HG03097 (cell line): ENCODE results near the gene SLC44A4.
"Not testable (repeated sequence)": the region's sequence is repeated elsewhere in the genome, so short reads cannot be mapped to it uniquely, and the experiment has no call there.

ENCODE experiments used
- ATAC-seq: cut with Tn5 transposase; IDR thresholded peaks from one replicate; pipeline ENCODE4 v1.9.1; 2021; ENCODE audit not compliant: unreplicated experiment, low FRiP score

Gene SLC44A4

DNA sequence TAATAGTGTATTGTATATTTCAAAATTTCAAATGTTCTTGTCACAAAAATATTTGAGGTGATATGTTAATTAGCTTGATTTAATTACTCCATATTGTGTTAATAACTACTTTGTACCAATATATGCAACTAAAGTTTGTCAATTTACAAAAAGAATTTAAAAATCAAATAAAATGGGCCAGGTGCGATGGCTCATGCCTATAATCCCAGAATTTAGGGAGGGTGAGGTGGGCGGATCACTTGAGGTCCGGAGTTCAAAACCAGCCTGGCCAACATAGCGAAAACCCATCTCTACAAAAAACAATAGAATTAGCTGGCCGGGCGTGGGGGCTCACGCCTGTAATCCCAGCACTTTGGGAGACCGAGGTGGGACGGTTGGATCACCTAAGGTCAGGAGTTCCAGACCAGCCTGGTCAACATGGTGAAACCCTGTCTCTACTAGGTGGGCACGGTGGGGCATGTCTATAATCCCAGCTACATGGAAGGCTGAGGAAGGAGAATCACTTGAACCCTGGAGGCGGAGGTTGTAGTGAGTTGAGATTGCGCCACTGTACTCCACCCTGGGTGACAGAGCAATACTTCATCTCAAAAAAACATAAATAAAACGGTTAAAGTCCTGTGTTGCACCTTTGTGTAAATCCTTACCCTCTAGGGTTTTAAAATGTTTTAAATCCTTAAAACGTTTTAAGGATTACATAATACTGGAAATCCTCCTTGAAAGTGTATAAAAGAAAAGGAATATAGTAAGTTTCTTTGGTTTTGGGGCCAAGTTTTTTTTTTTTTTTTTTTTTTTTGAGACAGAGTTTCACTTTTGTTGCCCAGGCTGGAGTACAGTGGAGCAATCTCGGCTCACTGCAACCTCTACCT lies 47.2 kb downstream of the SLC44A4 start:
- no peak for ATAC-seq

GRCh38 chr6:31830886-31831335 lies 47.9 kb downstream of the SLC44A4 start:
- ATAC-seq: no peak

DNA sequence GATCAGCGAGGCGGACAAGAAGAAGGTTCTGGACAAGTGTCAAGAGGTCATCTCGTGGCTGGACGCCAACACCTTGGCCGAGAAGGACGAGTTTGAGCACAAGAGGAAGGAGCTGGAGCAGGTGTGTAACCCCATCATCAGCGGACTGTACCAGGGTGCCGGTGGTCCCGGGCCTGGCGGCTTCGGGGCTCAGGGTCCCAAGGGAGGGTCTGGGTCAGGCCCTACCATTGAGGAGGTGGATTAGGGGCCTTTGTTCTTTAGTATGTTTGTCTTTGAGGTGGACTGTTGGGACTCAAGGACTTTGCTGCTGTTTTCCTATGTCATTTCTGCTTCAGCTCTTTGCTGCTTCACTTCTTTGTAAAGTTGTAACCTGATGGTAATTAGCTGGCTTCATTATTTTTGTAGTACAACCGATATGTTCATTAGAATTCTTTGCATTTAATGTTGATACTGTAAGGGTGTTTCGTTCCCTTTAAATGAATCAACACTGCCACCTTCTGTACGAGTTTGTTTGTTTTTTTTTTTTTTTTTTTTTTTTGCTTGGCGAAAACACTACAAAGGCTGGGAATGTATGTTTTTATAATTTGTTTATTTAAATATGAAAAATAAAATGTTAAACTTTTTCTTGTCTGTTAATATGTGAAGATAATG lies 49.0 kb downstream of the SLC44A4 start:
- no peak for ATAC-seq

DNA sequence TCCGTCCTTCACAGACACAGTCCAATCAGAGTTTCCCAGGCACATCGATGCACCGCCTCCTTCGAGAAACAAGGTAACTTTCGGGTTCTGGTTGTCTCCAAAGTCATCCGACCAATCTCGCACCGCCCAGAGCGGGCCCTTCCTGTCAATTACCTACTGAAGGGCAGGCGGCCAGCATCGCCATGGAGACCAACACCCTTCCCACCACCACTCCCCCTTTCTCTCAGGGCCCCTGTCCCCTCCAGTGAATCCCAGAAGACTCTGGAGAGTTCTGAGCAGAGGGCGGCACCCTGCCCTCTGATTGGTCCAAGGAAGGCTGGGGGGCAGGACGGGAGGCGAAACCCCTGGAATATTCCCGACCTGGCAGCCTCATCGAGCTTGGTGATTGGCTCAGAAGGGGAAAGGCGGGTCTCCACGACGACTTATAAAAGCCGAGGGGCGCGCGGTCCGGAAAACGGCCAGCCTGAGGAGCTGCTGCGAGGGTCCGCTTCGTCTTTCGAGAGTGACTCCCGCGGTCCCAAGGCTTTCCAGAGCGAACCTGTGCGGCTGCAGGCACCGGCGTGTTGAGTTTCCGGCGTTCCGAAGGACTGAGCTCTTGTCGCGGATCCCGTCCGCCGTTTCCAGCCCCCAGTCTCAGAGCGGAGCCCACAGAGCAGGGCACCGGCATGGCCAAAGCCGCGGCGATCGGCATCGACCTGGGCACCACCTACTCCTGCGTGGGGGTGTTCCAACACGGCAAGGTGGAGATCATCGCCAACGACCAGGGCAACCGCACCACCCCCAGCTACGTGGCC lies 51.3 kb downstream of the SLC44A4 start, which contains the start of gene HSPA1B:
Gene HSPA1B, plus strand, starts transcription at position 453 of the 794 bp plus-strand sequence. Its CDS starts 213 bp downstream, at position 666.
- ATAC-seq: peak; percentile 62

DNA sequence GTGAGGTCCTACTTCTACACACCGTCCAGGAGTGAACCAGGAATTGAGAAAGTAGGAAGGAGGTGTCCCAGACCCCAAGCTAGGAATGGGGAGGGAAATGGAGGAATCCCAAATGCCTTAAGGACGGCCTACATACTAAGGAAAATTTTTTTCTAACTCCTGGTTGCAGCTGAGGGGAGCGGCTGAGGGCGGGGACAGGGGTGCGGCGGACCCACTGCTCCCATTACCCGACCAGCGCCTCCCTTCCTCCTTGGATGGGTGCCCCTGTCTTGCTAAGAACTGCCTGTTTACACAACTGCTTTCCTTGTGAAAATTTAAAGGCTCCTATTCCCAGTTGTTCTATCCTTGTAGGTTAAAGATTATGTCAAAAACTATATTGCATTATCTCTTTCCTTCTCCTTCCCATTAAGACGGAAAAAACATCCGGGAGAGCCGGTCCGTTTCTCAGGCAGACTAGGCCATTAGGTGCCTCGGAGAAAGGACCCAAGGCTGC lies 52.0 kb downstream of the SLC44A4 start:
- ATAC-seq: no peak

DNA sequence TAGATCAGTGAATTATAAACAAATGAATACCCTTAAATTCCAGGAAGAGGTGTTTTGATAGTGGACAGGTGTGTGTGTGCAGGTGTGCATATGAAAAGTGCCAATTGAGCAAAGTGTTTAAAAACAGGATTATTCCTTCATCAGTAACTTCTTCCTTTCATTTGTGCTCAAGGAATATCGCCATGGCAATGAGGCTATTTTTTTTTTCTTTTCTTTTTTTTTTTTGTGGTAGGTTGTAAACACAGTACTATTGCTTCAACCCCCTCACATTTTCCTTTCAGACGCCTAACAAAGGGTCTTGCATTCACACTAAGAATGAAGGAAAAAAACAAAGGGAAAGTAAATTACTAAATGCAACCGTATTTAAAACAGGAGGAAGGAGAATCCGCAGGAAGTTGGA lies 53.2 kb downstream of the SLC44A4 start:
- no peak for ATAC-seq

DNA sequence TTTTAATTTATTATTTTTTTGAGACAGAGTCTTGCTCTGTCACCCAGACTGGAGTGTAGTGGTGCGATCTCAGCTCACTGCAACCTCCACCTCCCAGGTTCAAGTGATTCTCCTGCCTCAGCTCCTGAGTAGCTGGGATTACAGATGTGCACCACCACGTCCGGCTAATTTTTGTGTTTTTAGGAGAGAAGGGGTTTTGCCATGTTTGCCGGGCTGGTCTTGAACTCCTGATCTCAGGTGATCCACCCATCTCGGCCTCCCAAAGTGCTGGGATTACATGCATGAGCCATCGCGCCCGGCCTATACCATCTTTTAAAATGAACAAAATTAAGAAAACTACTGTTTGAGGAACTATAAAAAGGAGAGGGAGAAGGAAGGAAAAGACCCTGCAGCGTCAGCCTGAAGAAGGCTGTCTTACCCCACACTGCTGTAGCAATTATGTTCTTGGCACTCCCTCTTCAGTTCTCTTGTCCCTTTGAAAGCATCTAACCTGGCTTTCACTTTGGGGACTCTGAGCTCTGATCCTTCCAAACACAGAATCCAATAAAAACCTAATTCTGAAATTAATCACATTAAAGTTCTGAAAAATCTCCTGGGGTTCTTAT lies 55.1 kb downstream of the SLC44A4 start:
- not testable (repeated sequence) for ATAC-seq

GRCh38 chr6:31822036-31822821 lies 56.6 kb downstream of the SLC44A4 start:
- ATAC-seq: no peak

DNA sequence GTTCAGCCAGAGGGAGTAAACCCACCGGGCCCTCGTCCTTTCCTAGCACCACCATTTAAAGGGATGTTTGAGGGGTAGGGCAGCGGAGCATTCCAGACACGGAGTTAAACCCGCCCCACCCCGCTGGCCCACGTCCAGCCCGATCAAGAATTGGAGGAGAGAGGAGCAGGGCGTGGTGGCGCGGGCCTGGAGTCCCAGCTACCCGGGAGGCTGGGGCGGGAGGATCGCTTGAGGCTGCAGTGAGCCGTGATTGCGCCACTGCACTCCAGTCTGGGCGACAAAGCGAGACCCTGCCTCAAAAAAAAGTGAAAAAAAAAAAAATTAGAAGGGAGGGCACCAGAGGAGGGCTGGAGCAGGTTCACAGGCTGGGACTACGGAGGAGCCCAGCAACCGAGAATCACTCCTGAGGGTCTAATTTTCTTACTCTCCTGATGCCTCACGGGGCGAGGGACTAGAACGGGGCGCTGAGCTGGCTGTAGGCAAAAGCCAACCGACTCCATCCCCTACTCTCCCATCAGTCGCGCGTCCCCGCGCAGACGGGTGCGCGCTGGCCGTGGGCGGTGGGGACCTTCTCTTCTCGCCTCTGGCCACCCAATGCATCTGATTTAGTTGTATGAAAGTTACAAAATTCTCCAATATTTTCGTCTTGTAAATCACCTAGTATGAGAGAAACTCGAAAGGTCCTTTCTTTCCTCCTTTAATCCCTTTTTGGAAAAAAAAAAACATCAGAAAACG lies 57.3 kb downstream of the SLC44A4 start:
- no peak for ATAC-seq

DNA sequence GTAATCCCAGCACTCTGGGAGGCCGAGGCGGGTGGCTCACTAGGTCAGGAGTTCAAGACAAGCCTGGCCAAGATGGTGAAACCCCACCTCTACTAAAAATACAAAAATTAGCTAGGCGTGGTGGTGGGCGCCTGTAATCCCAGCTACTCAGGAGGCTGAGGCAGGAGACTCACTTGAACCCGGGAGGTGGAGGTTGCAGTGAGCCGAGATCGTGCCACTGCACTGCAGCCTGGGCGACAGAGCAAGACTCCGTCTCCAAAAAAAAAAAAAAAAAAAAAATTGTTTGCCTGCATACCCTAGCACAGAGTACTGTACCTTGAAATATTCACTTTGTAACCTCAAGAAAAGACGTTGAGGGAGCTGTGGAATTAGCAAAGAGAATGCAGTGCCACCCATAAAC lies 58.4 kb downstream of the SLC44A4 start:
- not testable (repeated sequence) for ATAC-seq

DNA sequence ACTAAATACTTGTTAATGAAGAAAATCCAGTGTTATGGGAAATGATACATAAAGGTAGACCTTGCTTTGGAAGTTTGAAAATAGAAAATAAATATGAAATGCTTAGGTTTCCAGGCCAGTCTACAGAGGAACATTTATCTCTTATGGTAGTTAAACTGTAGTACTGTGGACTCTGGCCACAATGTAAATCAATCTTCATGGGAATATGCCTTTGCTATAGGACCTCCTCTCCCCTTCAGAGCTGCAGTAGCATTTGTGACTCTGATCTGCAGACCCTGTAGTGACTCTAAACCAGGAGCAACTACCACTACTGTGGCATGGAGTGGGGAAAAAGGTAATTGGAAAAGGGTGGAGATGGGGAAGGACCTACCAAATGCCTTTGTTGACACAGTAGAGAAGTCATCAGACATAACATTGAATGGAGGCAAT lies 58.9 kb downstream of the SLC44A4 start:
- ATAC-seq: no peak

GRCh38 chr6:31817929-31818511 lies 60.8 kb downstream of the SLC44A4 start:
- ATAC-seq: not testable (repeated sequence)

- not testable (repeated sequence) for ATAC-seq
Observed at GRCh38 chr6:31817133-31817928, 61.5 kb downstream of the SLC44A4 start.

DNA sequence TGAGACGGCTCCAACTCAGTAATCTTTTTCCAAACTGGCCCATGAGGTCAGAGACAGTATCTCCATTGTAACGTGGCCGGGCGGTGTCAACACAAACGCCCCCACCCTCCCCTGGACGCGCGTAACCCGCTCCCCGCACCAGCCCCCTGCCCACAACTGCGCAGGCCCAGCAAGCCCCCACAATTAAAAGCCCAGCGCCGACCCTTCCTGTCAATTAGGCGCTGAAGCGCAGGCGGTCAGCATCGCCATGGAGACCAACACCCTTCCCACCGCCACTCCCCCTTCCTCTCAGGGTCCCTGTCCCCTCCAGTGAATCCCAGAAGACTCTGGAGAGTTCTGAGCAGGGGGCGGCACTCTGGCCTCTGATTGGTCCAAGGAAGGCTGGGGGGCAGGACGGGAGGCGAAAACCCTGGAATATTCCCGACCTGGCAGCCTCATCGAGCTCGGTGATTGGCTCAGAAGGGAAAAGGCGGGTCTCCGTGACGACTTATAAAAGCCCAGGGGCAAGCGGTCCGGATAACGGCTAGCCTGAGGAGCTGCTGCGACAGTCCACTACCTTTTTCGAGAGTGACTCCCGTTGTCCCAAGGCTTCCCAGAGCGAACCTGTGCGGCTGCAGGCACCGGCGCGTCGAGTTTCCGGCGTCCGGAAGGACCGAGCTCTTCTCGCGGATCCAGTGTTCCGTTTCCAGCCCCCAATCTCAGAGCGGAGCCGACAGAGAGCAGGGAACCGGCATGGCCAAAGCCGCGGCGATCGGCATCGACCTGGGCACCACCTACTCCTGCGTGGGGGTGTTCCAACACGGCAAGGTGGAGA lies 63.6 kb downstream of the SLC44A4 start, which contains the start of the genes HSPA1A and HSPA1L:
Gene HSPA1A, plus strand, starts transcription at position 519 of the 814 bp plus-strand sequence. Its CDS starts 214 bp downstream, at position 733.
Gene HSPA1L, minus strand, starts transcription at position 259 of the 814 bp plus-strand sequence. CDS start 3,311 bp downstream, outside the sequence.
- ATAC-seq: peak; percentile 41

GRCh38 chr6:31814677-31815024 lies 64.1 kb downstream of the SLC44A4 start:
- no peak for ATAC-seq

- no peak for ATAC-seq
Observed at GRCh38 chr6:31813465-31813849, 65.3 kb downstream of the SLC44A4 start.
